IMR-90 (cell line): ENCODE results near the gene CKAP4. TPM values are rescaled to one million over a fixed set of nuclear protein-coding genes. Genes with fewer than 3 reads are reported as not detected.

Experiments
- ATAC-seq: fragments of 200-7000 bp; cut with Tn5 transposase; 2 replicates; pipeline ENCODE4 v1.9.1; 2020; ENCODE audit warnings: low read depth, mild to moderate bottlenecking, moderate library complexity
- BruUV-seq: library from RNA; stranded (reverse); fragments of 400-500 nt; replicated peaks from 2 replicates; lab custom pipeline; 2021; lab: Mats Ljungman, UMichigan
- CTCF ChIA-PET: fragments of 300-600 bp; formaldehyde crosslinking; extraction: SDS; loops from one replicate; lab custom pipeline; 2021; ENCODE audit warnings: antibody characterized with exemption; lab: Yijun Ruan, JAX
- POLR2A ChIA-PET: fragments of 300-600 bp; sonication (Branson Sonifier 250); formaldehyde crosslinking; loops from one replicate; lab custom pipeline; 2022; ENCODE audit warnings: antibody characterized with exemption; ENCODE audit not compliant: unreplicated experiment; lab: Charles Lee
- DNase-seq: peaks from one replicate; pipeline ENCODE4 v3.0.0; 2013
- H2AFZ ChIP-seq: replicated peaks from 2 replicates; pipeline ENCODE3; 2013; ENCODE audit warnings: low read length, mild to moderate bottlenecking; ENCODE audit not compliant: poor library complexity
- H2AK5ac ChIP-seq: 2 replicates; pipeline ENCODE4 v1.6.1; 2013; ENCODE audit warnings: low read depth, low read length, inconsistent platforms
- H2AK9ac ChIP-seq: replicated peaks from 2 replicates; pipeline ENCODE3; 2013; ENCODE audit warnings: mild to moderate bottlenecking, low read depth, low read length, moderate library complexity; ENCODE audit not compliant: poor library complexity
- H2BK120ac ChIP-seq: 2 replicates; pipeline ENCODE4 v1.6.1; 2013; ENCODE audit warnings: low read depth, low read length, inconsistent platforms
- H2BK15ac ChIP-seq: 3 replicates; pipeline ENCODE4 v1.6.1; 2013; ENCODE audit warnings: low read depth, low read length, inconsistent platforms
- H2BK20ac ChIP-seq: 2 replicates; pipeline ENCODE4 v1.6.1; 2013; ENCODE audit warnings: low read depth, mild to moderate bottlenecking, inconsistent platforms, low read length, moderate library complexity
- H2BK5ac ChIP-seq: 2 replicates; pipeline ENCODE4 v1.6.1; 2013; ENCODE audit warnings: mild to moderate bottlenecking, low read depth, low read length, inconsistent platforms; ENCODE audit not compliant: poor library complexity, severe bottlenecking
- H3K14ac ChIP-seq: replicated peaks from 2 replicates; pipeline ENCODE4 v1.6.1; 2013; ENCODE audit warnings: low read depth, low read length, inconsistent platforms
- H3K18ac ChIP-seq: 2 replicates; pipeline ENCODE4 v1.6.1; 2013; ENCODE audit warnings: low read depth, low read length, control low read depth
- H3K23ac ChIP-seq: 2 replicates; pipeline ENCODE4 v1.6.1; 2013; ENCODE audit warnings: low read depth, low read length, inconsistent platforms
- H3K27ac ChIP-seq: 2 replicates; pipeline ENCODE4 v1.5.1; 2013; ENCODE audit warnings: mild to moderate bottlenecking, control low read depth, low read length; ENCODE audit not compliant: insufficient read depth
- H3K27me3 ChIP-seq: 2 replicates; pipeline ENCODE4 v1.6.1; 2013; ENCODE audit warnings: low read length; ENCODE audit not compliant: control insufficient read depth, insufficient read depth
- H3K36me3 ChIP-seq: 2 replicates; pipeline ENCODE4 v1.6.1; 2013; ENCODE audit warnings: low read length, mixed read lengths; ENCODE audit not compliant: control insufficient read depth, insufficient read depth
- H3K4ac ChIP-seq: 2 replicates; pipeline ENCODE4 v1.6.1; 2013; ENCODE audit warnings: low read depth, low read length, inconsistent platforms
- H3K4me1 ChIP-seq: 2 replicates; pipeline ENCODE4 v1.6.1; 2013; ENCODE audit warnings: low read length, mixed read lengths; ENCODE audit not compliant: control insufficient read depth, insufficient read depth
- H3K4me2 ChIP-seq: 2 replicates; pipeline ENCODE4 v1.6.1; 2013; ENCODE audit warnings: low read depth, mild to moderate bottlenecking, control low read depth, low read length, moderate library complexity
- H3K4me3 ChIP-seq: 2 replicates; pipeline ENCODE4 v1.5.1; 2013; ENCODE audit warnings: low read depth, mild to moderate bottlenecking, control low read depth, low read length, moderate library complexity; ENCODE audit not compliant: insufficient read depth
- H3K56ac ChIP-seq: 2 replicates; pipeline ENCODE4 v1.6.1; 2013; ENCODE audit warnings: low read length, inconsistent platforms; ENCODE audit not compliant: insufficient read depth; ENCODE audit errors: extremely low read depth
- H3K79me1 ChIP-seq, 2 experiments: 2 replicates each; pipeline ENCODE4 v1.6.1; 2013; ENCODE audit warnings: low read length in 2 of 2, inconsistent platforms in 1 of 2, low read depth in 1 of 2
- H3K9ac ChIP-seq: 2 replicates; pipeline ENCODE4 v1.6.1; 2013; ENCODE audit warnings: low read depth, low read length, control low read depth
- H3K9me1 ChIP-seq: 2 replicates; pipeline ENCODE4 v1.6.1; 2013; ENCODE audit warnings: low read length, inconsistent platforms; ENCODE audit not compliant: insufficient read depth
- H3K9me3 ChIP-seq: 2 replicates; pipeline ENCODE4 v1.6.1; 2013; ENCODE audit warnings: low read length; ENCODE audit not compliant: control insufficient read depth, insufficient read depth
- H4K20me1 ChIP-seq: 2 replicates; pipeline ENCODE4 v1.6.1; 2013; ENCODE audit warnings: low read length, inconsistent platforms; ENCODE audit not compliant: insufficient read depth
- H4K5ac ChIP-seq: 2 replicates; pipeline ENCODE4 v1.6.1; 2013; ENCODE audit warnings: mild to moderate bottlenecking, low read depth, low read length, control low read depth
- H4K8ac ChIP-seq, 2 experiments: 2 replicates each; pipeline ENCODE4 v1.6.1; 2013; ENCODE audit warnings: low read depth in 2 of 2, low read length in 2 of 2, control low read depth in 1 of 2, inconsistent platforms in 1 of 2
- H4K91ac ChIP-seq: 2 replicates; pipeline ENCODE4 v1.6.1; 2013; ENCODE audit warnings: low read depth, low read length, inconsistent platforms; ENCODE audit not compliant: insufficient read depth
- BHLHE40 ChIP-seq: fragments of 150-350 bp; IDR thresholded peaks from 2 replicates; pipeline ENCODE4 v1.6.1; 2016; ENCODE audit warnings: mild to moderate bottlenecking, low read depth, low read length
- CEBPB ChIP-seq: IDR thresholded peaks from 2 replicates; pipeline ENCODE4 v1.6.1; 2012; ENCODE audit warnings: low read depth, low read length, improper control_type of control experiment
- CHD1 ChIP-seq: IDR thresholded peaks from 2 replicates; pipeline ENCODE4 v1.6.1; 2012; ENCODE audit warnings: low read depth, low read length, improper control_type of control experiment
- CTCF ChIP-seq: conservative IDR thresholded peaks from 2 replicates; pipeline ENCODE4 v1.5.1; 2012; ENCODE audit warnings: mild to moderate bottlenecking, low read depth, low read length, improper control_type of control experiment
- ELK1 ChIP-seq: fragments of 150-350 bp; IDR thresholded peaks from 2 replicates; pipeline ENCODE4 v1.6.1; 2016; ENCODE audit warnings: low read depth, mild to moderate bottlenecking, low read length, moderate library complexity, borderline replicate concordance
- FOS ChIP-seq: fragments of 150-350 bp; IDR thresholded peaks from 2 replicates; pipeline ENCODE4 v1.6.1; 2016; ENCODE audit warnings: low read depth, low read length
- MAFK ChIP-seq: IDR thresholded peaks from 2 replicates; pipeline ENCODE4 v1.6.1; 2012; ENCODE audit warnings: low read depth, low read length, improper control_type of control experiment
- MAZ ChIP-seq: IDR thresholded peaks from 2 replicates; pipeline ENCODE4 v1.6.1; 2012; ENCODE audit warnings: low read depth, mild to moderate bottlenecking, low read length, improper control_type of control experiment, moderate library complexity, borderline replicate concordance
- MXI1 ChIP-seq: IDR thresholded peaks from 2 replicates; pipeline ENCODE4 v1.6.1; 2012; ENCODE audit warnings: low read depth, mild to moderate bottlenecking, low read length, moderate library complexity, borderline replicate concordance
- NFE2L2 ChIP-seq: fragments of 150-350 bp; IDR thresholded peaks from 2 replicates; pipeline ENCODE4 v1.6.1; 2016; ENCODE audit warnings: low read depth, mild to moderate bottlenecking, low read length
- POLR2A ChIP-seq: IDR thresholded peaks from 2 replicates; pipeline ENCODE4 v1.6.1; 2012; ENCODE audit warnings: mild to moderate bottlenecking, low read depth, low read length
- RAD21 ChIP-seq: IDR thresholded peaks from 2 replicates; pipeline ENCODE4 v1.6.1; 2012; ENCODE audit warnings: low read length, improper control_type of control experiment
- RCOR1 ChIP-seq: IDR thresholded peaks from 2 replicates; pipeline ENCODE4 v1.6.1; 2012; ENCODE audit warnings: mild to moderate bottlenecking, low read length, improper control_type of control experiment; ENCODE audit not compliant: insufficient replicate concordance
- RFX5 ChIP-seq: IDR thresholded peaks from 2 replicates; pipeline ENCODE4 v1.8.0; 2012; ENCODE audit warnings: low read depth, mild to moderate bottlenecking, low read length, moderate library complexity
- SMC3 ChIP-seq: fragments of 150-350 bp; IDR thresholded peaks from 2 replicates; pipeline ENCODE4 v1.6.1; 2016; ENCODE audit warnings: low read depth, mild to moderate bottlenecking, antibody characterized with exemption, low read length, moderate library complexity
- USF2 ChIP-seq: fragments of 150-350 bp; IDR thresholded peaks from 2 replicates; pipeline ENCODE4 v1.6.1; 2017; ENCODE audit warnings: mild to moderate bottlenecking, antibody characterized with exemption, low read length, low read depth
- WGBS, 2 experiments: methylation state at CpG; one replicate each; pipeline versions ENCODE4 v1.1.5 to v1.1.7; 2013; ENCODE audit warnings: missing lambda C conversion rate in 2 of 2; ENCODE audit not compliant: insufficient read length in 1 of 2; ENCODE audit errors: extremely low coverage in 2 of 2; 5-methylcytosine and 5-hydroxymethylcytosine counted together
- dilution Hi-C: fragments of 300-500 bp; cut with HindIII; formaldehyde crosslinking; loops from one replicate; pipeline ENCODE4 v1.14.3; 2018; ENCODE audit warnings: low sequenced_read_pairs; ENCODE audit not compliant: unreplicated experiment
- in situ Hi-C: fragments of 300-500 bp; cut with MboI; formaldehyde crosslinking; loops from 3 replicates; pipeline ENCODE4 v1.14.3; 2019; ENCODE audit warnings: low sequenced_read_pairs, inconsistent platforms, mixed read lengths
- intact Hi-C: fragments of 100-400 bp; cut with micrococcal nuclease; formaldehyde crosslinking; loops from 2 replicates; pipeline ENCODE4 v1.10.0; 2022
- polyA plus RNA-seq, 3 experiments: library from polyadenylated mRNA; depleted of rRNA; stranded (reverse); fragments of >200 nt; gene quantifications; 2 replicates each; pipeline ENCODE4 v1.2.3, GENCODE V29; 2012; ENCODE audit warnings: low replicate concordance in 1 of 3
- total RNA-seq: library from RNA; depleted of rRNA; stranded (reverse); fragments of >200 nt; gene quantifications from 2 replicates; pipeline ENCODE4 v1.2.3, GENCODE V29; 2012

CKAP4 gene
- total and polyA plus RNA-seq, 2 of the 4 experiments (the other 2 are of a cell fraction) = 94.5 to 297 TPM

- H3K56ac ChIP-seq = no peak overlapping the region
- ATAC-seq (peak; percentile 42; the same call in 1 of the 2 replicates), DNase-seq (no peak)
- no peak overlapping the region for H2BK20ac ChIP-seq
- H3K79me1 ChIP-seq = no peaks in the 10 kb centered on the region
- no peak overlapping the region for H3K4me3 ChIP-seq
- H3K9me3 ChIP-seq = peaks cover 7% of the 10 kb centered on the region
- in situ Hi-C loops = no loop called here
- no peak overlapping the region for H4K91ac ChIP-seq
- H4K5ac ChIP-seq = no peak overlapping the region
- H2BK120ac ChIP-seq = no peak overlapping the region
- no peaks in the 10 kb centered on the region for H3K4me1 ChIP-seq
- H3K14ac ChIP-seq = no peak overlapping the region
- 50% methylated on average over 1 of the region's 6 CpGs; no CpG with 5 or more reads in 1 of the 2 experiments for WGBS, 2 experiments
- H3K9ac ChIP-seq = no peak overlapping the region
- no peak overlapping the region for H3K27ac ChIP-seq
- intact Hi-C loops = no loop called here
- H4K8ac ChIP-seq = no peak overlapping the region
- H2AK9ac ChIP-seq = no peak overlapping the region
- no peak overlapping the region for H2AK5ac ChIP-seq
- H2BK5ac ChIP-seq = no peak overlapping the region
- H2AFZ ChIP-seq = no peak overlapping the region
- no peaks in the 10 kb centered on the region for H4K20me1 ChIP-seq
- H3K4ac ChIP-seq = no peak overlapping the region
- H3K27me3 ChIP-seq = peaks cover 24% of the 10 kb centered on the region
- no peak overlapping the region for H3K4me2 ChIP-seq
- H3K9me1 ChIP-seq = no peaks in the 10 kb centered on the region
- no TSS peak for BruUV-seq
- no peak overlapping the region for H3K18ac ChIP-seq
- H3K36me3 ChIP-seq = no peaks in the 10 kb centered on the region
- H3K23ac ChIP-seq = no peak overlapping the region
- dilution Hi-C loops = no loop called here
- TF ChIP-seq USF2 (no peak), BHLHE40 (no peak), RAD21 (no peak), MXI1 (no peak), MAFK (no peak), ELK1 (no peak), FOS (no peak), NFE2L2 (no peak), RFX5 (no peak), RCOR1 (no peak), SMC3 (no peak), POLR2A (no peak), CTCF (no peak), MAZ (no peak), CHD1 (no peak), CEBPB (no peak)
- ChIA-PET POLR2A (no interaction called here), CTCF (interaction anchor here (0.8 kb wide), 1 partner anchor 16 kb away, joined by 3 read pairs; no protein-coding TSS in a partner anchor)
- no peak overlapping the region for H2BK15ac ChIP-seq
These were observed 34.2 kb downstream of the CKAP4 start for GRCh38 chr12:106213662-106214061.
